Skeletal muscle satellite cell (primary cell): Measurements from ENCODE around the gene UBXN1.

Source experiments
- H3K27me3 ChIP-seq: 2 replicates; pipeline ENCODE4 v1.7.0; 2013; ENCODE audit warnings: low read length; ENCODE audit not compliant: control insufficient read depth, insufficient read depth
- H3K36me3 ChIP-seq: 2 replicates; pipeline ENCODE4 v1.7.0; 2013; ENCODE audit warnings: mild to moderate bottlenecking, control low read depth, low read length; ENCODE audit not compliant: insufficient read depth
- H3K4me1 ChIP-seq: 2 replicates; pipeline ENCODE4 v1.7.0; 2013; ENCODE audit warnings: low read length; ENCODE audit not compliant: control insufficient read depth, insufficient read depth
- H3K4me2 ChIP-seq: 2 replicates; pipeline ENCODE4 v1.7.0; 2013; ENCODE audit warnings: mild to moderate bottlenecking, low read length
- H3K4me3 ChIP-seq: 2 replicates; pipeline ENCODE4 v1.7.0; 2013; ENCODE audit warnings: low read length
- H3K9ac ChIP-seq: 2 replicates; pipeline ENCODE4 v1.7.0; 2013; ENCODE audit warnings: mild to moderate bottlenecking, low read depth, low read length, moderate library complexity
- H3K9me3 ChIP-seq: replicated peaks from 2 replicates; pipeline ENCODE4 v1.7.0; 2013; ENCODE audit warnings: mild to moderate bottlenecking, control low read depth, low read length

Gene UBXN1

DNA sequence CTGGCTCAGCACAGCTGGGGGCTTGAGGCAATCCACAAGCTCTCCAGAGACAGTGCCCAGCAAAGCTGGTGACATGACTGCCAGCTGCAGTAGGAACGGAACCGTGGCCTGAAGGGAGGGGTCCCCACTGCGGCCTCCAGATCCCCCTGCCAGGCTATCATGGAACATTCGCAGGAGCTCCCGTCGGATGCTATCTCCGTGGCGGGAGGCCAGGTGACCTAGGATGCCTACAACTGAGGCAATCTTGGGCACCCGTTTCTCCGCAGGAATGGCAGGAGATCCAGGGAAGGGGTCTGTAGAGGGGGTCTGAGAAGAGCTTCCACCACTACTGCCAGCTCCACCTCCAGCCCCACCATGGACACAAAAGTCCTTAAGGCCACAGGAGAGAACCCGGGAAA, 29.9 kb downstream of the UBXN1 start:
- peaks cover 25% of the 10 kb centered on the region for H3K36me3 ChIP-seq
- H3K9me3 ChIP-seq: no peaks in the 10 kb centered on the region
- no peak overlapping the region for H3K9ac ChIP-seq
- no peak overlapping the region for H3K4me3 ChIP-seq
- H3K4me2 ChIP-seq: no peak overlapping the region
- peaks cover 38% of the 10 kb centered on the region for H3K4me1 ChIP-seq
- H3K27me3 ChIP-seq: no peaks in the 10 kb centered on the region

DNA sequence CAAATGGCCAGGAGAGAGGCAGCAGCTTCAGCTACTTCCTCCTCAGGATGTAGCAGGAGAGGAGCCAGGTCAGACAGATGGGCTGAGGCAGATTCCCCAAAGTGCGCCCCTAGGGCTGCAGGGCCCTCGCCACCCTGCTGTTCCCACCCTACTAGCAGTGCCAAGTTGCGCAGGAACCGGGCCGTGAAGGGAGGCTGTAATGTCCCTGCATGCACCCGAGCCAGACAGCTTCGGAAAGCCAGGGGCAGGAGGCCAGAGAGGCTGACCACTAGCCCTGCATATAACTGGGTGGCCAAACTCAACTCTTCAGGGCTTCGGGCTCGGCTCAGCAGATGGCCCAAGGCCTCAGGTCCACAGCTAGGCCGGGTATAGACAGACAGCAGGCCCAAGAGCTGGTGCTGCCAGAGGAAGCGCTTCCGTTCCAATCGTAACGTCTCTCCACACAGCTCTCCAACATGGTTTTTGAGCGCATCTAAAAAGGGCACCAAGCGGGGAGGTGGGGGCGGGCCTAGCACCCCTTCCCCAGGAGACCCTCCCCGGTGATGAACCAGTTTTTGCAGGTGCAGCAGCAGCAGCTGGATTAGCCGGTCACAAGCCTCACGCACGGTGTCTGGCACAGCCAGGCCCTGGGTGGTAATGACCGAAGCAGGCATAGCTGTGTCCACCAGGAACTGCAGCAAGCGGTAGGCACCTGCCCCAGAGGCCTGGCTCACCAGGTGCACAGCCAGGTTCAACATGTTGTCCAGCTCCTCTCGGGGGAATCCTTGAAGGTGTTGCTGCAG, 30.5 kb downstream of the UBXN1 start:
- Histone ChIP-seq H3K9ac (no peak overlapping the region), H3K36me3 (peaks cover 28% of the 10 kb centered on the region), H3K4me3 (no peak overlapping the region), H3K9me3 (no peaks in the 10 kb centered on the region), H3K27me3 (no peaks in the 10 kb centered on the region), H3K4me1 (peaks cover 36% of the 10 kb centered on the region), H3K4me2 (no peak overlapping the region)

DNA sequence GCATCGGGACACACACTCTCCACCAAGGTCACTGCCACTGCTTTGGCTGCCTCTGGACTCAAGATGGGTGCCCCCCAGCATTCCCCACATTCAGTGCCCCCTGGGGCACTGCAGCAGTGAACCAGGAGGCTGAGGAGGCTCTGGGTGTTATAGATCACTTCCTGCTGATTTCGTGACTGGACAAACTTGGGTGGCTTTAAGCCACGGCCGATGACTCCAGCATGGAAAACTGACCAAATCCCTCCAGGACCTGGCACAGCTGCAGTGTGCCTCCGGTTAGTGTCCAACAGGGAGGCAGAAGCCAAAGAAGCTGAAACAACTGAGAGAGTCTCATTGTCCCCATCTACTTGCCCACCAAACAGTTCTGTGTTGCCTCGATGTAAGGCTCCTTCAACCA, 31.3 kb downstream of the UBXN1 start:
- Histone ChIP-seq H3K27me3 (no peaks in the 10 kb centered on the region), H3K4me2 (peak overlapping the region; percentile 68), H3K36me3 (peaks cover 33% of the 10 kb centered on the region), H3K4me1 (peaks cover 36% of the 10 kb centered on the region), H3K9me3 (no peaks in the 10 kb centered on the region), H3K4me3 (no peak overlapping the region), H3K9ac (no peak overlapping the region)

DNA sequence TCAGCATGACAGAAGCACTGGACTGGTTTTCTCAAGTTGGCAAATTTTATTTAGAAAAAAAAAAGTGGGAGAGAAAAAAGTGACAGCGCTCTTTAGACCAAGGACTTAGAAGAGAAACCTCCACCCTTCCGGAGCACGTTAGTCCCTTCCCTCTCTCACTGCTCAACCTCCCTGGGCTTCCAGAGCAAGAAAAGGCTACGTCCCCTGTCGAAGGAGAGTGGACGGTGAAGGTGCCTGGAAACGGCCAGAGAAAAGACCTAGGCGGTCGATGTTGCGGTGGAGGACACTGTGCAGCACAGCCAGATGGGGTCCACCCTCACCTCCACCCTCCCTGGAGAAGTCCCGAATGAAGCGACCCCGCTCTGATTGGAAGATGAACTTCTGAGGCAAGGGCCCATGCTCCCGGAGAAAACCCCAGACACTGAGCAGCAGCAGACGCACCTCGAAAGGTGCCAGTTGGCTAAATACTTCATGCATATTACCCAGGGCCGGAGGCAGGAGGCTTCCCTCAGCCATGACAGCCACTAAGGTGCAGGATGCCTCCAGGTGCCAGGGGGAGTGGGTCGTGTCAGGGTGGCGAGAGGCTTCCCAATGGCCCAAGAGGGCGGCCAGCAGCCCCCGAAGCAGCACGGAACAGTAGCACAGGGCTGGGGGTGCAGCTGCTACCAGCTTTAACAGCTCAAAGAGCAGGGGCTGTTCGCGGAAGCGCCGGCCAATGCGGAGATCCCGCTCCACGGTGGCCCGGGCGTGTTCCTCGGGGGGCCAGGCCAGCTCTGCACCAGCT, 31.9 kb downstream of the UBXN1 start:
- Histone ChIP-seq H3K4me1 (peaks cover 32% of the 10 kb centered on the region), H3K4me2 (peak overlapping the region; percentile 68), H3K4me3 (peak overlapping the region; percentile 36), H3K9me3 (no peaks in the 10 kb centered on the region), H3K36me3 (peaks cover 34% of the 10 kb centered on the region), H3K27me3 (no peaks in the 10 kb centered on the region), H3K9ac (peak overlapping the region; percentile 27)

DNA sequence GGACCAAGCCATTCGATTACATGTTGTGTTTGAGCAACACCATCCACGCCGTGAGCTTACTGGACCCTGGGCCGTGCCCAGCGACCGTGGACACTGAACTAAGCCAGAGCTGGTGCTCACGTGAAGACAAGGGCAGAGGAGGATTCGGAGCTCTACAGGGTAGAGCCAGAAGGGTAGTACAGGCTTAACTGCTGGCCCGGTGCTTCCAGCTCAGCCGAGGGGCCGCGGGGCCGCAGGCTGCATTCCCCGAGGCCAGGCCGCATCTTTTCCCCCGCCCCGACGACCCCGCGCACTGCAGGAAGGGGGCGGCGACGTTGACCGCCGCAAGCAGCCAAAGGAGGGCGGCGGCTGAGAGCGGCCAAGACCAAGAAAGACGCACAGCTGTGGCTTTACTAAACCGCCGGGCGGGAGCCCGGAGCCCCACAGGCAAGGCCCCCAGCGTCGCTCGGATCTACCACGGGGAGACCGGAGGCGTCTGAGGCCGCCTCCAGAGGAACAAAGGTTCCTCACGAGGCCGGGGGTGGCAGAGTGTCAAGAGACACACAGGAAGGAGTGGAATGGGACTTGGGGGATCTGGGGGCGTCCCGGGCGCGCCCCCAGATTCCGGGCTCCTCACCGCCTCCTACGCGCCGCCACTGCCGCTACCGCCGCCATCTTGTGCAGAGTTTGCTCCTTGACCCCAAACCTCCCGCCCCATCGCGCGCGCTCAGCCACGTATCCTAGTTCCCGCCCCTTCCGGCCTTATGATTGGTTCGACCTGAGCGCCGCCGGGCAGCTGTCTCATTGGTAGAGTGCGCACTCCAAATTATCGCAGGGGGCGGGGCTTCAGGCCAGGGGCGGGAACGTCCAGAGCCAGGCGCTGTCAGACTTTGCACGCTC, 32.7 kb downstream of the UBXN1 start, which contains the start of gene GANAB:
TSS of gene GANAB (minus strand) at position 668 of the 879 bp plus-strand sequence. CDS start at position 654, 14 bp downstream.
- no peaks in the 10 kb centered on the region for H3K27me3 ChIP-seq
- peaks cover 26% of the 10 kb centered on the region for H3K4me1 ChIP-seq
- H3K9me3 ChIP-seq: no peaks in the 10 kb centered on the region
- peak within 1 kb of the TSS; percentile 100 for H3K9ac ChIP-seq
- peak within 1 kb of the TSS; percentile 85 for H3K4me2 ChIP-seq
- peak within 1 kb of the TSS; percentile 96 for H3K4me3 ChIP-seq
- H3K36me3 ChIP-seq: peaks cover 34% of the 10 kb centered on the region

DNA sequence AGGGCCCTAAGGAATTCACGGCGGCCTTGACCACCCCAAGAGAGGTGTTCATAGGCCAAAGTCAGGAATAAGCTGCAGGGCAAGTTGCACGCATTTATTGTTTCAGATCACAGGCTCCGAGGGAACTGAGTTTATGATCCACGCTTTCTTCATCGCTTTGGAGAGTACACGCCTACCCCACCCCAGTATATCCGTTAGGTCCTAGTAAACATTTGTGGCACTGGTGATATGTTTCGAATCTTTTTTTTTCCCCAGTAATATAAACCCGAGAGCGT, 33.3 kb downstream of the UBXN1 start:
- Histone ChIP-seq H3K4me2 (peak overlapping the region; percentile 85), H3K27me3 (no peaks in the 10 kb centered on the region), H3K36me3 (peaks cover 34% of the 10 kb centered on the region), H3K4me1 (peaks cover 26% of the 10 kb centered on the region), H3K9ac (peak overlapping the region; percentile 100), H3K4me3 (peak overlapping the region; percentile 96), H3K9me3 (no peaks in the 10 kb centered on the region)

DNA sequence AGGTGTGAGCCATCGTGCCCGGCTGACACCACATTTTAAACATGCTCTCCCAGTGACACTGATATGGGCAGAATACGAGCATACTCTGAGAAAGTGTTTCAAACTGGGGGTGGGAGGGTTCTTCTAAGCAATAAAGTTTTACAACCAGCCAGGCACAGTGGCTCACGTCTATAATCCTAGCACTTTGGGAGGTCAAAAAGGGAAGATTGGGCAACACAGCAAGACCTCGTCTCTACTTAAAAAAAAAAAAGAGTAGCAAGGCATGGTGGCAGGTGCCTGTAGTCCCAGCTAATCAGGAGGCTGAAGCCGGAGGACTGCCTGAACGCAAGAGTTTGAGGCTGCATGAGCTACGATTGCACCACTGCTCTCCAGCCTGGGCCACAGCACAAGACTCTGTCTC, 34.7 kb downstream of the UBXN1 start:
- Histone ChIP-seq H3K4me2 (no peak overlapping the region), H3K4me1 (peaks cover 26% of the 10 kb centered on the region), H3K27me3 (no peaks in the 10 kb centered on the region), H3K9ac (no peak overlapping the region), H3K4me3 (no peak overlapping the region), H3K36me3 (peaks cover 34% of the 10 kb centered on the region), H3K9me3 (no peaks in the 10 kb centered on the region)

DNA sequence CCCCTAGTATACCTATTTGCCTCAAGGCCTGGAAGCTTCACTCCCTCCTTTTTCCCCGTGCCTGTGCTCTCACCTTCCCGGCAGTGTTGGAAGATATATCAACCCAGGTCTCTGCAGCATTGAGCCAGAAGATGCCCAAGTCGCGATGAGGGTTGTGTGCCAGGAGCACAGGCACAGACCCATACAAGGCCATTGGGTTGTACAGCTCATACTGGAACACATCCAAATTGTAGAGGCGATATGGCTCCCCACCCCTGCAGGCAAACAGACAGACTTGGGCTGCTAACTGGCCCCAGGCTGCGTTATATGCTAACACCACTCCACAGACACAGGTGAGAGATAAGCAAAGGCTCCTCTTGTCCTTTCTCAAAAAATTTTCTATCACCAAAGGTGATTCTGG, 46.4 kb downstream of the UBXN1 start:
- H3K36me3 ChIP-seq: peaks cover 77% of the 10 kb centered on the region
- H3K9me3 ChIP-seq: no peaks in the 10 kb centered on the region
- H3K27me3 ChIP-seq: no peaks in the 10 kb centered on the region
- H3K4me1 ChIP-seq: no peaks in the 10 kb centered on the region
- H3K4me2 ChIP-seq: no peak overlapping the region
- H3K9ac ChIP-seq: no peak overlapping the region
- no peak overlapping the region for H3K4me3 ChIP-seq

DNA sequence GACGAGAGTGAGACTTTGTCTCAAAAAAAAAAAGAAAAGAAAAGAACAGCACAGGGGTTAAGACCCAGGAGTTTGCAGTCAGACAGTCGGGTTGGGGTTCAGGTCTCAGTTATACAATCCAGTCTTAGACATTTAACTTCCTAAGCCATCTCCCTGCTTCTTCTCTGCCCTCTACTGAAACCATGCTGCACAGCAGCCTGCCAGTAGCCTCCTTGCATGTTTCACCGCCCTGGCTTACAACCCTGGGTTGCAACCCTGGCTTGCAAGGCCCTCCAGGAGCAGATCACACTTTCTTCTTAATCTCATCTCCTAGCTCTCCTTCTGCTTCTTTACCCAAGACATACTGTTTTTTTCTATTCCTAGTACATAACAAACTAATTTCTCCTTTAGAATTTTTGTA, 51.2 kb downstream of the UBXN1 start:
- no peaks in the 10 kb centered on the region for H3K9me3 ChIP-seq
- peaks cover under 1% of the 10 kb centered on the region for H3K4me1 ChIP-seq
- no peak overlapping the region for H3K4me2 ChIP-seq
- H3K27me3 ChIP-seq: no peaks in the 10 kb centered on the region
- peaks cover 68% of the 10 kb centered on the region for H3K36me3 ChIP-seq
- H3K4me3 ChIP-seq: no peak overlapping the region
- H3K9ac ChIP-seq: no peak overlapping the region
